GM12878 (cell line): ENCODE measurements around the gene CHCHD1. TPM values are rescaled to one million over a fixed set of nuclear protein-coding genes. Genes with fewer than 3 reads are reported as not detected.

Experiments
- ATAC-seq: fragments of 200-7000 bp; cut with Tn5 transposase; 3 replicates; pipeline ENCODE4 v1.9.1; 2020; ENCODE audit warnings: mild to moderate bottlenecking, moderate library complexity
- BruUV-seq: library from RNA; stranded (reverse); fragments of 400-500 nt; replicated peaks from 2 replicates; lab custom pipeline; 2021; lab: Mats Ljungman, UMichigan
- CTCF ChIA-PET: fragments of 300-600 bp; sonication (Branson Sonifier 250); formaldehyde crosslinking; extraction: SDS; loops from one replicate; lab custom pipeline; 2021; ENCODE audit warnings: inconsistent platforms; lab: Yijun Ruan, JAX
- POLR2A ChIA-PET: fragments of 350-600 bp; formaldehyde crosslinking; extraction: SDS; loops from one replicate; lab custom pipeline; 2021; ENCODE audit warnings: inconsistent platforms; lab: Charles Lee
- RAD21 ChIA-PET: fragments of 300-600 bp; sonication (Branson Sonifier 250); formaldehyde crosslinking; loops from one replicate; lab custom pipeline; 2023; ENCODE audit warnings: antibody characterized with exemption; ENCODE audit not compliant: unreplicated experiment; lab: Charles Lee
- SMC1A ChIA-PET: fragments of 300-600 bp; sonication (Branson Sonifier 250); formaldehyde crosslinking; loops from one replicate; lab custom pipeline; 2023; ENCODE audit not compliant: unreplicated experiment, uncharacterized antibody; lab: Charles Lee
- DNase-seq: peaks from one replicate; pipeline ENCODE4 v3.0.0-alpha.2; 2011; ENCODE audit warnings: low read depth, low spot score
- FAIRE-seq: peaks from 3 replicates; lab custom pipeline; 2011; peaks lifted over from hg19 to GRCh38; lab: Jason Lieb, UNC
- H2AFZ ChIP-seq: 2 replicates; pipeline ENCODE4 v1.6.0; 2011; ENCODE audit warnings: low read depth, low read length, control low read depth; ENCODE audit not compliant: control insufficient read depth
- H3K27ac ChIP-seq: 2 replicates; pipeline ENCODE4 v1.5.1; 2011; ENCODE audit warnings: control low read depth; ENCODE audit not compliant: control insufficient read depth, insufficient read depth
- H3K27me3 ChIP-seq, 2 experiments: replicated peaks in 1 of 2; 2 replicates each; pipeline versions ENCODE4 v1.6.0 to v1.6.1; 2011; ENCODE audit warnings: low read length in 1 of 2; ENCODE audit not compliant: control insufficient read depth in 2 of 2, insufficient read depth in 2 of 2
- H3K36me3 ChIP-seq, 2 experiments: 2 replicates each; pipeline ENCODE4 v1.5.1; 2011; ENCODE audit warnings: low read length in 1 of 2; ENCODE audit not compliant: control insufficient read depth in 2 of 2, insufficient read depth in 2 of 2
- H3K4me1 ChIP-seq: 2 replicates; pipeline ENCODE4 v1.6.1; 2011; ENCODE audit warnings: mild to moderate bottlenecking, low read length, moderate library complexity, mixed read lengths; ENCODE audit not compliant: control insufficient read depth, insufficient read depth
- H3K4me2 ChIP-seq: 2 replicates; pipeline ENCODE4 v1.6.0; 2011; ENCODE audit warnings: control low read depth; ENCODE audit not compliant: control insufficient read depth, insufficient read depth
- H3K4me3 ChIP-seq: fragments of 200-600 bp; sonication (generic); 2 replicates; pipeline ENCODE4 v1.5.1; 2016
- H3K79me2 ChIP-seq: 2 replicates; pipeline ENCODE4 v1.6.0; 2011; ENCODE audit warnings: low read length; ENCODE audit not compliant: control insufficient read depth, insufficient read depth
- H3K9ac ChIP-seq: 2 replicates; pipeline ENCODE4 v1.8.0; 2011; ENCODE audit warnings: low read length, control low read depth, mixed read lengths; ENCODE audit not compliant: control insufficient read depth, insufficient read depth
- H3K9me3 ChIP-seq: replicated peaks from 3 replicates; pipeline ENCODE4 v1.5.1; 2011; ENCODE audit warnings: mild to moderate bottlenecking, low read length; ENCODE audit not compliant: control insufficient read depth, insufficient read depth
- H4K20me1 ChIP-seq: 2 replicates; pipeline ENCODE4 v1.6.0; 2011; ENCODE audit not compliant: control insufficient read depth, insufficient read depth
- BCLAF1 ChIP-seq: fragments of 450-650 bp; IDR thresholded peaks from 2 replicates; pipeline ENCODE4 v1.6.1; 2017; ENCODE audit warnings: antibody characterized with exemption, mild to moderate bottlenecking, moderate library complexity
- EZH2 ChIP-seq: IDR thresholded peaks from 2 replicates; pipeline ENCODE4 v1.6.1; 2012; ENCODE audit warnings: low read depth, mild to moderate bottlenecking, control low read depth, inconsistent platforms, low read length, borderline replicate concordance; ENCODE audit not compliant: control insufficient read depth
- IKZF1 ChIP-seq: fragments of 450-650 bp; conservative IDR thresholded peaks from 2 replicates; pipeline ENCODE4 v1.6.1; 2017; ENCODE audit warnings: antibody characterized with exemption, mild to moderate bottlenecking
- IKZF2 ChIP-seq, 2 experiments: fragments of 450-650 bp; IDR thresholded peaks; 2 replicates each; pipeline ENCODE4 v1.6.1; 2017; ENCODE audit warnings: mild to moderate bottlenecking in 2 of 2, moderate library complexity in 2 of 2
- JUNB ChIP-seq: IDR thresholded peaks from 2 replicates; pipeline ENCODE4 v1.6.1; 2016; ENCODE audit warnings: antibody characterized with exemption, mild to moderate bottlenecking
- NFIC ChIP-seq: IDR thresholded peaks from 2 replicates; pipeline ENCODE4 v1.6.1; 2012; ENCODE audit warnings: low read depth, mild to moderate bottlenecking, inconsistent platforms, low read length, moderate library complexity
- NFXL1 ChIP-seq: fragments of 450-650 bp; IDR thresholded peaks from 2 replicates; pipeline ENCODE4 v1.6.1; 2017; ENCODE audit warnings: antibody characterized with exemption, mild to moderate bottlenecking, borderline replicate concordance
- POLR2A ChIP-seq: IDR thresholded peaks from 2 replicates; pipeline ENCODE4 v1.6.1; 2011; ENCODE audit warnings: low read depth, mild to moderate bottlenecking, low read length
- POU2F2 ChIP-seq: IDR thresholded peaks from 3 replicates; pipeline ENCODE4 v1.6.1; 2011; ENCODE audit warnings: low read depth, mild to moderate bottlenecking, low read length, borderline replicate concordance
- RBBP5 ChIP-seq: fragments of 200-600 bp; sonication (generic); conservative IDR thresholded peaks from 2 replicates; pipeline ENCODE4 v1.6.1; 2016
- RCOR1 ChIP-seq: conservative IDR thresholded peaks from 2 replicates; pipeline ENCODE4 v1.6.1; 2012; ENCODE audit warnings: low read depth, low read length, improper control_type of control experiment
- SREBF1 ChIP-seq: IDR thresholded peaks from 2 replicates; pipeline ENCODE4 v1.6.1; 2012; ENCODE audit warnings: mild to moderate bottlenecking, low read length
- TCF12 ChIP-seq: IDR thresholded peaks from 2 replicates; pipeline ENCODE4 v1.6.1; 2011; ENCODE audit warnings: low read depth, mild to moderate bottlenecking, low read length
- WGBS: methylation state at CpG from one replicate; pipeline ENCODE4 v1.1.6; 2016; ENCODE audit warnings: low lambda C conversion rate; ENCODE audit not compliant: insufficient replicate concordance, insufficient coverage; ENCODE audit errors: missing lambda C conversion rate; 5-methylcytosine and 5-hydroxymethylcytosine counted together
- in situ Hi-C: fragments of 300-500 bp; cut with MboI; formaldehyde crosslinking; loops from 9 replicates; pipeline ENCODE4 v1.14.3; 2018; ENCODE audit warnings: mixed read lengths
- intact Hi-C: fragments of 100-400 bp; cut with micrococcal nuclease; formaldehyde crosslinking; loops from one replicate; pipeline ENCODE4 v1.14.2; 2022; ENCODE audit not compliant: unreplicated experiment
- polyA plus RNA-seq, 11 experiments: library from polyadenylated mRNA; depleted of rRNA in 4 of 11; unstranded in 6 of 11; stranded (reverse) in 5 of 11; fragments of >200 nt; fragmentation: Nextera tagmentation in 4 of 11; fragmentation: Illumina TruSeq in 1 of 11; extraction: Ambion mirVana in 4 of 11; extraction: Trizol in 1 of 11; gene quantifications; 1 replicate in 1 of 11; 2 replicates in 10 of 11; pipeline versions ENCODE4 v1.2.1 to v1.2.3, GENCODE V29; 2011 to 2016; ENCODE audit warnings: inconsistent platforms in 2 of 11, missing spikeins in 2 of 11, low read depth in 1 of 11
- total RNA-seq, 4 experiments: library from RNA; depleted of rRNA in 3 of 4; stranded (reverse); fragments of >200 nt in 3 of 4; fragmentation: Illumina TruSeq in 1 of 4; extraction: Trizol in 1 of 4; gene quantifications; 2 replicates each; pipeline versions ENCODE4 v1.2.1 to v1.2.3, GENCODE V29; 2013 to 2021

CHCHD1 gene
- total and polyA plus RNA-seq, 10 of the 15 experiments (the other 5 are each of a cell fraction or from before 2014, with no cell fraction given): 35.0 to 132 (median 70.0) TPM

DNA sequence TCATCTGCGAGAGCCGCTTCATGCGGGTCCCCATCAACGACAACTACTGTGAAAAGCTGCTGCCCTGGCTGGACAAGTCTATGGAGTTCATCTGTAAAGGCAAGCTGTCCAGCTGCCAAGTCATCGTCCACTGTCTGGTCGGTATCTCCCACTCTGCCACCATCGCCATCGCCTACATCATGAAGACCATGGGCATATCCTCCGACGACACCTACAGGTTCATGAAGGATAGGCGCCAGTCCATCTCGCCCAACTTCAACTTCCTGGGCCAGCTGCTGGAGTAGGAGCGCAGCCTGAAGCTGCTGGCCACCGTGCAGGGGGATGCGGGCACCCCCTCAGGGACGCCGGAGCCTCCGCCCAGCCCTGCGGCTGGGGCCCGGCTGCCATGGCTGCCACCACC is 49.4 kb upstream of the CHCHD1 start (continued):
- TF ChIP-seq EZH2 (no peak), JUNB (no peak), BCLAF1 (no peak)

DNA sequence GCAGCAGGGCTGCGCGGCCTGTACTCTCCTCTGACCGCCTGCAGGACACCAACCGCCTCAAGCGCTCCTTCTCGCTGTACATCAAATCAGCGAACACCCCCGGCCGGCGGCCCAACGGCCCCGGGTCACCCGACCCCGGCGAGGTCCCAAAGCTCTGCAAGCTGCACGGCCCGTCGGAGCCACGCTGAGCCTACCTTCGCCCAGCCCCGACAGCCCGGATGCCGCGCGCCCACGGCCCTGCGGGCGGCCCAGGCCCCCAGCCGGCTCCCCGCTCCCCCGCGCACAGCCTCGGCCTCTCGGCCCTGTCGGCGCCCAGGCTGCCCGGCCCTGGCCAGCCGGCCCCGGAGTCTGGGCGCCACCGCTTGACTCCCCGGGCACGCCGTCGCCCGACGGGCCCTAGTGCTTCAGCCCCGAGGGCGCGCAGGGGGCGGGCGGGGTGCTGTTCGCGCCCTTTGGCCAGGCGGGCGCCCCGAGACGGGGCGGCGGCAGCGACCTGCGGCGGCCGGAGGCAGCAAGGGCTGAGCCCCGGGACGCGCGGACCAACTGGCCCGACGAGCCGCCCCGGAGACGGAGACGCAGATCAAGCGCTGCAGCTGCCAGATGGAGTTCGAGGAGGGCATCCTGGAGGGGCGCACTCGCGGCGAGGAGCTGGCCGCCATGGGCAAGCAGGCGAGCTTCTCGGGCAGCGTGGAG is 48.8 kb upstream of the CHCHD1 start:
- ChIA-PET POLR2A (interaction anchor here (0.9 to 2.4 kb wide), 3 partner anchors 10 to 40 kb away, joined by 3 to 13 read pairs (median 6); partner anchors contain the start of gene SEC24C), CTCF (interaction anchor here (0.9 to 1.9 kb wide), 2 partner anchors 10 to 48 kb away, joined by 3 to 5 read pairs; partner anchors contain the start of gene CHCHD1), SMC1A (interaction anchor here (0.8 kb wide), 1 partner anchor 10 kb away, joined by 4 read pairs; no protein-coding TSS in a partner anchor), RAD21 (interaction anchor here (0.9 kb wide), 1 partner anchor 12 kb away, joined by 3 read pairs; no protein-coding TSS in a partner anchor)
- DNase-seq (no peak), ATAC-seq (no peak), FAIRE-seq (no peak)
- H3K36me3 ChIP-seq: no peaks in the 10 kb centered on the region; a peak in 1 of 4 replicates
- no peaks in the 10 kb centered on the region for H4K20me1 ChIP-seq
- in situ Hi-C loops (no loop called here), intact Hi-C loops (no loop called here)
- no peak overlapping the region for H3K27ac ChIP-seq
- no peak overlapping the region for H3K4me3 ChIP-seq
- H3K27me3 ChIP-seq: no peaks in the 10 kb centered on the region
- no peak overlapping the region for H3K4me2 ChIP-seq
- 96% methylated on average over 14 of the region's 84 CpGs for WGBS
- no TSS peak for BruUV-seq
- peaks cover 24% of the 10 kb centered on the region for H3K79me2 ChIP-seq
- no peaks in the 10 kb centered on the region; the same call in 1 of the 2 replicates for H3K4me1 ChIP-seq
- no peak overlapping the region for H2AFZ ChIP-seq
- no peaks in the 10 kb centered on the region for H3K9me3 ChIP-seq
- no peak for TF ChIP-seq RBBP5
- no peak for TF ChIP-seq NFIC
- no peak for TF ChIP-seq SREBF1
- no peak for TF ChIP-seq IKZF1
- no peak for TF ChIP-seq NFXL1
- TF ChIP-seq RCOR1: no peak
- no peak for TF ChIP-seq POLR2A
- TF ChIP-seq POU2F2: no peak
- TF ChIP-seq TCF12: no peak
- no peak for TF ChIP-seq IKZF2 (IDR thresholded peaks at IDR 0.05)
- no peak overlapping the region for H3K9ac ChIP-seq
